CD8-positive, alpha-beta memory T cell (primary cell): ENCODE data around the gene IQCK. TPM values are rescaled to one million over a fixed set of nuclear protein-coding genes. Genes with fewer than 3 reads are reported as not detected.

Experiments used
- CTCF ChIA-PET: fragments of 350-600 bp; sonication (Branson Sonifier 250); formaldehyde crosslinking; loops from one replicate; lab custom pipeline; 2021; ENCODE audit warnings: antibody characterized with exemption; lab: Charles Lee
- POLR2A ChIA-PET: fragments of 350-600 bp; sonication (Branson Sonifier 250); formaldehyde crosslinking; loops from one replicate; lab custom pipeline; 2021; ENCODE audit warnings: antibody characterized with exemption; lab: Charles Lee
- DNase-seq, 5 donors: peaks; one replicate each; pipeline versions ENCODE4 v3.0.0 to v3.0.0-alpha.2; 2020 to 2022; ENCODE audit warnings: mixed read lengths in 1 of 5
- H3K27ac ChIP-seq: one replicate; pipeline ENCODE4 v1.7.0; 2013; ENCODE audit warnings: low read depth, mild to moderate bottlenecking, low read length, moderate library complexity
- H3K27me3 ChIP-seq: 2 replicates; pipeline ENCODE4 v1.7.0; 2013; ENCODE audit warnings: low read length, mild to moderate bottlenecking; ENCODE audit not compliant: insufficient read depth, poor library complexity, severe bottlenecking
- H3K36me3 ChIP-seq: 2 replicates; pipeline ENCODE4 v1.7.0; 2013; ENCODE audit warnings: mild to moderate bottlenecking, low read length, moderate library complexity; ENCODE audit not compliant: insufficient read depth
- H3K4me1 ChIP-seq: 2 replicates; pipeline ENCODE4 v1.7.0; 2013; ENCODE audit warnings: mild to moderate bottlenecking, low read length, moderate library complexity; ENCODE audit not compliant: insufficient read depth
- H3K4me3 ChIP-seq: 2 replicates; pipeline ENCODE4 v1.7.0; 2013; ENCODE audit warnings: mild to moderate bottlenecking, low read length
- H3K9me3 ChIP-seq: 2 replicates; pipeline ENCODE4 v1.7.0; 2013; ENCODE audit warnings: mild to moderate bottlenecking, low read length
- H3K27ac Mint-ChIP-seq, 8 donors: one replicate each; pipeline ENCODE4 v1.8.0; 2020 to 2021; ENCODE audit warnings: mixed read lengths in 8 of 8, mild to moderate bottlenecking in 6 of 8, inconsistent platforms in 3 of 8, moderate library complexity in 3 of 8
- H3K27me3 Mint-ChIP-seq, 2 donors: one replicate each; pipeline ENCODE4 v1.8.0; 2020 to 2021; ENCODE audit warnings: mixed read lengths in 2 of 2, mild to moderate bottlenecking in 1 of 2, moderate library complexity in 1 of 2
- H3K36me3 Mint-ChIP-seq, 3 donors: one replicate each; pipeline ENCODE4 v1.8.0; 2020 to 2021; ENCODE audit warnings: mixed read lengths in 3 of 3, inconsistent platforms in 1 of 3, mild to moderate bottlenecking in 1 of 3
- H3K4me1 Mint-ChIP-seq, 3 donors: one replicate each; pipeline ENCODE4 v1.8.0; 2020 to 2021; ENCODE audit warnings: mixed read lengths in 3 of 3, inconsistent platforms in 1 of 3, mild to moderate bottlenecking in 1 of 3
- H3K4me3 Mint-ChIP-seq, 7 donors: one replicate each; pipeline ENCODE4 v1.8.0; 2020 to 2021; ENCODE audit warnings: mixed read lengths in 7 of 7, mild to moderate bottlenecking in 6 of 7, moderate library complexity in 4 of 7, inconsistent platforms in 2 of 7
- H3K9me3 Mint-ChIP-seq, 5 donors: one replicate each; pipeline ENCODE4 v1.8.0; 2020 to 2022; ENCODE audit warnings: mixed read lengths in 5 of 5, mild to moderate bottlenecking in 3 of 5, moderate library complexity in 2 of 5, inconsistent platforms in 1 of 5
- polyA plus RNA-seq: library from polyadenylated mRNA; unstranded; fragments of 300-500 nt; fragmentation: Illumina TruSeq; gene quantifications from one replicate; pipeline ENCODE4 v1.2.3, GENCODE V29; 2021
- total RNA-seq, 2 experiments: library from RNA; stranded (reverse); gene quantifications; one replicate each; pipeline ENCODE4 v1.2.3, GENCODE V29; 2021

The IQCK gene
- total and polyA plus RNA-seq, 3 experiments from 2014 or later = 1.9 to 3.8 (median 2.6) TPM

DNA sequence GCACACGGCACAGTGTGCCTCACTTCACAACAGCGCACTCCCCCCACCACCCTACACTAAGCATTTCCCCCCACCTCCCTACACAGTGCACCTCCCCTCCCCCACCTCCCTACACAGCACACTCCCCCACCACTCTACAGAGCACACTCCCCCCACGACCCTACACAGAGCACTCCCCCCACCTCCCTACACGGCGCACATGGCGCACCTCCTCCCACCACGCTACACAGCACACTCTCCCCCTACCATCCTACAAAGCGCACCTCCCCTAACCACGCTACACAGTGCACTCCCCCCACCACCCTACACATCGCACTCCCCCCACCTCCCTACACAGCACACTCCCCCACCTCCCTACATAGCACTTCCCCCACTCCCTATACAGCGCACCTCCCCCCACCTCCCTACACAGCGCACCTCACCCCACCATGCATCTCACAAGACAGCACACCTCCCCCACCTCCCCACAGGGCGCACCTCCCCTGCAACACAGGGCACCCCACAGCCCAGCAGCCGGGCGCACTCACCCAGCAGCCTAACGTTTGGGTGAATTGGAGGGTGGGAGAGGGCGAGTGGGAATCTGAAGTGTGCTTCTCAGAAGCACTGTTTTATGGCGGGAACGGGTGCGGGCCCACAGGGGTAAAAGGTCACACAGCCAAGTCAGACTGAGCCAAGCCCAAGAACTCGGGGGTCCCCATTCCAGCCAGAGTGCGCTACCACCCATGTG, 10.3 kb upstream of the IQCK start:
- no peak overlapping the region for H3K27ac Mint-ChIP-seq
- H3K4me3 Mint-ChIP-seq = no peak overlapping the region
- ChIA-PET POLR2A (no interaction called here), CTCF (no interaction called here)
- H3K27me3 Mint-ChIP-seq = no peaks in the 10 kb centered on the region
- no peaks in the 10 kb centered on the region for H3K9me3 Mint-ChIP-seq
- H3K4me3 ChIP-seq = no peak overlapping the region
- H3K27ac ChIP-seq = no peak overlapping the region
- peaks cover 5 to 10% (median 8%) of the 10 kb centered on the region in 3 donors for H3K4me1 Mint-ChIP-seq
- H3K4me1 ChIP-seq = no peaks in the 10 kb centered on the region
- no peak for DNase-seq
- no peaks in the 10 kb centered on the region for H3K27me3 ChIP-seq
- no peaks in the 10 kb centered on the region for H3K9me3 ChIP-seq
- peaks cover 16% of the 10 kb centered on the region for H3K36me3 ChIP-seq
- peaks cover 5 to 85% (median 23%) of the 10 kb centered on the region in 3 donors for H3K36me3 Mint-ChIP-seq

DNA sequence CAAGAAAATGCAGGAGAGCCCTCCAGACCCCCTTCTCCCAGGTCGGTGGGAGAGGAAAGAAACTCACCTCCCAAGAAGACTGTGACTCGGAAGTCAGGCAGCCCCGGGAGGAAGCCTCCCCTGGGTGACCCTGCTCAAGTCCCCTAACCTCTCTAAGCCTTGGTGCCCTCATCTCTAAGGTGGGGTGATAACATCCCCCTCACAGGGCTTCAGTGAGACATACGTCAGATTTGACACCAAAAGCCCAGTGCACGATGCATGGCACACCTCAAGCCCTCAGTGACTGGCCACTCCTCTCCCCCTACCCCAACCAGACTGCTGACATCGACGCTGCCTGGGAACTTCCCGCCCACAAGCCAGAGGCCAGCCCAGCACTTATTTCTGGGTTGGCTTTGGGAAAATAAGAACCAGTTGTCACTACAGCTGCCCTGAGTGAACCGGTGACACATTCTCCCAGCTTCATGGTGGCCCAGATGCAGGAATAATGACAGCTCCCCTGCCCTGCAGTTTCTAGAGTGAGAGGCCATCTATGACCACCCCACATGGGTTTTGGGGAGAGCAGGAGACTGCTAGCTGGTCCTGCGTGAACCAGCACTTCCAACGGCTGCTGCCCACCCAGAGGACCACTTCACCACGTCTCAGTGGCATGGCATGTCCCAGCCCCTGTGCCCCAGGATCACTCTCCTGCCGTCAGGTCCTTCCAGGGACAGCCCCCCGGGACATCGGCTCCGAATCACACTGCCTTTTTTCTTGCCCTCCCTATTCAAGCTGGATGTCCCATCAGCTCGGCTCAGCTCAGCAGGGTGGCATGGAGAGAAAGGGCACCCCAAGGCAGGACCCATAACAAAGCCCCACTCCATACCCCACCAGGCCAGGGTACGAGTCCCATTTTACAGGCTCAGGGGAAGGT, 9.5 kb upstream of the IQCK start:
- H3K36me3 Mint-ChIP-seq = peaks cover 5 to 84% (median 17%) of the 10 kb centered on the region in 3 donors
- Histone ChIP-seq H3K4me3 (no peak overlapping the region), H3K36me3 (peaks cover 18% of the 10 kb centered on the region), H3K4me1 (no peaks in the 10 kb centered on the region), H3K9me3 (no peaks in the 10 kb centered on the region), H3K27ac (no peak overlapping the region), H3K27me3 (no peaks in the 10 kb centered on the region)
- POLR2A ChIA-PET = no interaction called here
- no peak for DNase-seq
- no peaks in the 10 kb centered on the region for H3K9me3 Mint-ChIP-seq
- peak overlapping the region in 2 of 8 donors; percentile 58 to 61 for H3K27ac Mint-ChIP-seq
- CTCF ChIA-PET = no interaction called here
- no peaks in the 10 kb centered on the region for H3K27me3 Mint-ChIP-seq
- peak overlapping the region in 1 of 7 donors; percentile 74 for H3K4me3 Mint-ChIP-seq
- peaks cover 5 to 13% (median 8%) of the 10 kb centered on the region in 3 donors for H3K4me1 Mint-ChIP-seq

DNA sequence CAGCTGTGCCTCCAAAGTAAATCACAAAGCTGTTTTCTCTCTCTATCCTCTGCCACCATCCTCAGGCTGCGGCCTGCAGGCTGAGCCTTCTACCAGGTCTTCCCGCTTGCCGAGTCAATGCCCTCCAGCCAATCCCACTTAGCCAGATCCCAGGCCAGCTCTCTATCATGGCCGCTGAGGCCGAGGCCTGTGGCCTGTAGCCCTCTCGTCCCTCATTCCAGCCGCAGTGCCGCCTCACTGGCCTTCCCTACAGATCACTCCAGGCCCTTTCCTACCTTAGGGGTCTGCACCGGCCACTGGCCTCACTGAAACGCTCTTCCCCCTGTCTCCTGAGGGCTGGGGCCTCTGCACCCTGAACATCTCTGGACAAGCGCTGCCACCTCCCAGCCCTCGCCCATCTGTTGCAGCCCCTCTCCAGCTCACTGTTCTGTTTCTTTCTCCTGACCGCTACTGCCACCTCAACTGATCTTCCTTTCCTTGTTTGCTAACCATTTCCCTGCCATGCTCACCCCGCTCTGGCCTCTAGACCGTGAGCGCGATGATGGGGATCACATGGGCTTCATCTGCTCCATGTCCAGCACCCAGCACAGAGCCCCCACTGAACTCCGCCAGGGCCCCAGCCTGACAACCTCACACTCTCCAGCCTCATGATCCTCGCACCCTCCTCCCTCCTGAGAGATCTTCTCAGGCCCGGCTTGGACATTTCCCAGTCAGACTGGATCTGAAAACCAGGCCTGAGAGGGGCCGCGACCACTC, 8.5 kb upstream of the IQCK start:
- Histone ChIP-seq H3K27ac (no peak overlapping the region), H3K4me3 (no peak overlapping the region), H3K4me1 (no peaks in the 10 kb centered on the region), H3K27me3 (no peaks in the 10 kb centered on the region), H3K36me3 (peaks cover 21% of the 10 kb centered on the region), H3K9me3 (no peaks in the 10 kb centered on the region)
- Mint-ChIP-seq H3K36me3 (peaks cover 12 to 84% (median 20%) of the 10 kb centered on the region in 3 donors), H3K27ac (peak overlapping the region in 4 of 8 donors; percentile 24 to 82 (median 66)), H3K27me3 (no peaks in the 10 kb centered on the region), H3K4me3 (peak overlapping the region in 1 of 7 donors; percentile 29), H3K9me3 (no peaks in the 10 kb centered on the region), H3K4me1 (peaks cover 10 to 23% (median 13%) of the 10 kb centered on the region in 3 donors)
- POLR2A ChIA-PET = interaction anchor here (0.5 to 1.5 kb wide), 2 partner anchors 13 to 170 kb away, joined by 3 to 5 read pairs; no protein-coding TSS in a partner anchor
- CTCF ChIA-PET = no interaction called here
- no peak for DNase-seq

DNA sequence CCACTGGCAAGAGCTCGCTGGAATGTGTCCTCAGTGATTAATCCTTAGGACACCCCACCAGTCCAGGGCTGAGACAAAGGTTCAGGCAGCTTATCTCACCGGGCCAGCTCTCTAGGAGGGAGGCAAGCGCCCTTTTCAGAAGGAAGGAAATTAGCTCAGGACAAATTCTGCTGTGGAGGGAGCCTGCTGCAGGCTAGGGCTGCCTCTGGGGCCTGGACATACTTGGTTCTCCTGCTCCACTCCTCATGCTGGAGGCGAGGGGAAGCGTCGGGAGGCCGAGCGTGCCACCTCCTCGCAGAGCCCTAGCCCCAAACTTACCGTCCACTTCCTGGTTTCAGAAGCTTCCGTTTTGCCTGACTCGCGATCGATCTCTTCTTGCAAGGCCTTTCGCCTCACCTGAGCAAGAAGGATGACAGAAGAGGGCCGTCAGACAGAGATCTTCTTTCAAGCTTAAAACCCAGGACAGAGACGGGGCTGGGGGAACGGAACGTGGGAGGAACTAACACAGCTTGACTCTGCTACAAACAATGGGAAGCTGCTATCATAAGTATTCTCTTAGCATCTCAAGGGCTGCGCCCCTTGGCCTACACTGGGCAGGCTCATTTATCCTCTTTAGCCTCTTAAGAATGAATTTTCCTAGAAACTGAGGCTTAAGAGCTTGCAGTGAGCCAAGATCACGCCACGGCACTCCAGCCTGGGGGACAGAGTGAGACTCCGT, 7.7 kb upstream of the IQCK start:
- POLR2A ChIA-PET = interaction anchor here (0.5 to 1.5 kb wide), 2 partner anchors 14 to 171 kb away, joined by 3 to 5 read pairs; no protein-coding TSS in a partner anchor
- no peak for DNase-seq
- Mint-ChIP-seq H3K27ac (peak overlapping the region in 1 of 8 donors; percentile 33), H3K4me1 (peaks cover 14 to 27% (median 18%) of the 10 kb centered on the region in 3 donors), H3K36me3 (peaks cover 14 to 82% (median 21%) of the 10 kb centered on the region in 3 donors), H3K27me3 (no peaks in the 10 kb centered on the region), H3K9me3 (no peaks in the 10 kb centered on the region), H3K4me3 (no peak overlapping the region)
- CTCF ChIA-PET = interaction anchor here (0.6 kb wide), 1 partner anchor 193 kb away, joined by 3 read pairs; no protein-coding TSS in a partner anchor
- peaks cover 13% of the 10 kb centered on the region for H3K36me3 ChIP-seq
- H3K27me3 ChIP-seq = no peaks in the 10 kb centered on the region
- no peak overlapping the region for H3K4me3 ChIP-seq
- no peaks in the 10 kb centered on the region for H3K9me3 ChIP-seq
- no peaks in the 10 kb centered on the region for H3K4me1 ChIP-seq
- H3K27ac ChIP-seq = no peak overlapping the region

DNA sequence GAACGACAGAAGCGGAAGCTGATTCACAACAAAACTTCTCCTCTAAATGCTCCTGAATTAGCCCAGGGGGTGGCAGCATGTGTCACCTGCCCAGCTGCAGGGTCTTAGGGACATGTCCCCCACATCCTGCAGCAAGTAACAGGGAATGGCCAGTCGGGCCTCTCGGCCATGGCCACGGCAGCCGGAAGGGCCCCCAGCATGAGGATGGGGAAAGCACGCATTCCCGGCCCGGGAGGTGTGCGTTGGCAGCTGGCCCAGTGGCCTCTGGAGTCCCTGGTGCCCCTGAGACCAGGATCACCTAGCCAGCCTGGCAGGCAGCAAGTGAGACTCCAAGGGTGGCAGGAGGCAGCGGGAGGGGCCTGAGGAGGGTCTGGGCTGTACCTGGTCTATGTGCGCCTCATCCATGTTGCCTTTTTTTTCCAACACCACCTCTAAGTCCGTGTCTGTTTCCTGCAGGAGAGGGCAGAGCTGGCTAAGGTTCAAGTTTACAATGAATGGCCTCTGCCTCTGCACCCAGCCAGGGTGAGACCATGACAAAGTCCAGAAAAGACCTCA, 7.0 kb upstream of the IQCK start:
- Histone ChIP-seq H3K4me3 (no peak overlapping the region), H3K36me3 (peaks cover 12% of the 10 kb centered on the region), H3K4me1 (peaks cover 2% of the 10 kb centered on the region), H3K27ac (no peak overlapping the region), H3K9me3 (no peaks in the 10 kb centered on the region), H3K27me3 (no peaks in the 10 kb centered on the region)
- CTCF ChIA-PET = no interaction called here
- POLR2A ChIA-PET = interaction anchor here (1.5 kb wide), 1 partner anchor 15 kb away, joined by 3 read pairs; no protein-coding TSS in a partner anchor
- DNase-seq = no peak
- peaks cover 12 to 75% (median 21%) of the 10 kb centered on the region in 3 donors for H3K36me3 Mint-ChIP-seq
- peaks cover 15 to 29% (median 20%) of the 10 kb centered on the region in 3 donors for H3K4me1 Mint-ChIP-seq
- no peaks in the 10 kb centered on the region for H3K27me3 Mint-ChIP-seq
- peak overlapping the region in 1 of 8 donors; percentile 33 for H3K27ac Mint-ChIP-seq
- no peaks in the 10 kb centered on the region for H3K9me3 Mint-ChIP-seq
- no peak overlapping the region for H3K4me3 Mint-ChIP-seq

DNA sequence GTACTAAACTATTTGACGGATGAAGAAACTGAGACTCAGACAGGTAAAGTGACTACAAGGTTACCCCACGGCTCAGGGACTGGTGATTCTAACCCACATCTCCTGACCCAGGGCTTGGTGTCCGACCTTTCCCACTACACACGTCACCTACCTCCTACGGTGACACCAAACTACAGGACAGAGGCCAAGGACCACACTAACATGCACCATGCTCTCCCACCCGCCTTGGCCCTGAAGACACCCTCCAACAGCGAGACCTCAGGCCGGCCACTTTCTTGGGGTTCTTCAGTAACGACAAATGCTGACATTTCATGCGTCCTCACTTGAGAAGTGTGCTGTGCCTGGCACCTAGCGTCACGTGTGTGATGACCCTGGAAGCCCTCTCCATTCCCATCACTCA, 6.4 kb upstream of the IQCK start:
- H3K27me3 ChIP-seq = no peaks in the 10 kb centered on the region
- CTCF ChIA-PET = no interaction called here
- no peak for DNase-seq
- Mint-ChIP-seq H3K36me3 (peaks cover 12 to 69% (median 21%) of the 10 kb centered on the region in 3 donors), H3K27me3 (no peaks in the 10 kb centered on the region), H3K9me3 (no peaks in the 10 kb centered on the region), H3K27ac (peak overlapping the region in 2 of 8 donors; percentile 10 to 29), H3K4me3 (no peak overlapping the region), H3K4me1 (peaks cover 21 to 35% (median 26%) of the 10 kb centered on the region in 3 donors)
- H3K4me3 ChIP-seq = no peak overlapping the region
- no peaks in the 10 kb centered on the region for H3K9me3 ChIP-seq
- H3K27ac ChIP-seq = no peak overlapping the region
- peaks cover 12% of the 10 kb centered on the region for H3K36me3 ChIP-seq
- POLR2A ChIA-PET = no interaction called here
- H3K4me1 ChIP-seq = peaks cover 7% of the 10 kb centered on the region
